ENCODE measurements around the gene PALD1.

The PALD1 gene

GRCh38 chr10:70615784-70616522, 137.4 kb downstream of the PALD1 start:
- DNase-seq = no peak

- DNase-seq = peak; percentile 34
These were observed 138.2 kb downstream of the PALD1 start for GRCh38 chr10:70616761-70617160.

Data from CD4-positive, alpha-beta T cell treated with Interleukin-12 subunit alpha and Interleukin-12 subunit beta, for 1 hour (primary cell).